ENCODE data around the gene CLCN6.

DNA sequence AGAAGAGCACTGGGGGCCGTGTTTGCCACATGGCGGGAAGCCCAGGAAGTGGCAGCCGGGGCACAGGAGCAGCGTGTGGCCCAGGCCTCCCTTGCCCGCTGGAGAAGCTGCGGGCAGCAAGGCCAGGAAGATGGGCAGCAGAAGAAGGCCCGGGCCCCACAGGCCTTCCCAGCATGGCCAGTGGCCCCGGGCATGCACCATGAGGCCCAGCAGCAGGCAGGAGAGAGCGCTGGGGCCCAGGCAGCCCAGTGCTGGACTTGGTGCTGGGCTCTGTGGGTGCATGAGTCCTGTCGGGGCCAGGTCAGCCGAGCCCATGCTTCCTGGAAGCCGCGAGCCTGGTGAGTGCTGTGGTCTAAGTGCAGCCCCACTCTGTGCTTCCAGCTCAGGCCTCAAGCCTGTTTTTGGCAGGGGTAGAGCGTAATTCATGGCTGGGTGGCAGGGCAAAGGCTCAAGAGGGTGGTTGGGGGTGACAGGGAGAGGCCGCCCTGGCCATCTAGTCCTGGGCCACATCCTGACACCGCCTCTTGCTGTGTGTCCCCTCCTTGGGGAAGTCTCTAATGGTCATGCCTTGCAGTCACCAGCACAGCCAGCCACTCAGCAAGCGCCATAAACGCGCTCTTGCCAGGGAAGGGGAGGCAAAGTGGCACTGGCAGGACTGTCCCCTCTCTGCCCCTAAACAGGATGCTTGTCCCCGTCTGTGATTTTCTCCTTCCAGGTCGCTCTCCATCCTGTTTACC, 21.6 kb upstream of the CLCN6 start:
- TF ChIP-seq GATA2 (IDR thresholded peaks at IDR 0.05; ENCODE audit: low read depth, low read length), result no peak
- no peak for TF ChIP-seq GATA3 (IDR thresholded peaks at IDR 0.05; ENCODE audit: low read depth, low read length)

All from SH-SY5Y (cell line).